Endodermal cell (in vitro differentiated cells): ENCODE data around the gene ITFG2. TPM values are rescaled to one million over a fixed set of nuclear protein-coding genes. Genes with fewer than 3 reads are reported as not detected.

Experiments used
- DNase-seq: peaks from one replicate; pipeline ENCODE4 v3.0.0-alpha.2; 2017
- H3K27ac ChIP-seq: 2 replicates; pipeline ENCODE4 v1.5.1; 2013; ENCODE audit warnings: mild to moderate bottlenecking, low read depth, low read length, moderate library complexity
- H3K27me3 ChIP-seq: 2 replicates; pipeline ENCODE4 v1.6.1; 2013; ENCODE audit warnings: mild to moderate bottlenecking, low read length, moderate library complexity; ENCODE audit not compliant: insufficient read depth, control insufficient read depth, poor library complexity, severe bottlenecking
- H3K36me3 ChIP-seq: 2 replicates; pipeline ENCODE4 v1.7.0; 2013; ENCODE audit warnings: mild to moderate bottlenecking, low read length, moderate library complexity; ENCODE audit not compliant: control insufficient read depth, insufficient read depth
- H3K4me1 ChIP-seq: one replicate; pipeline ENCODE4 v1.7.0; 2013; ENCODE audit warnings: low read length; ENCODE audit not compliant: control insufficient read depth, insufficient read depth
- H3K4me3 ChIP-seq: 2 replicates; pipeline ENCODE4 v1.5.1; 2013; ENCODE audit warnings: mild to moderate bottlenecking, low read length, moderate library complexity
- H3K9ac ChIP-seq: 2 replicates; pipeline ENCODE4 v1.6.1; 2013; ENCODE audit warnings: mild to moderate bottlenecking, low read length, moderate library complexity; ENCODE audit not compliant: poor library complexity, severe bottlenecking; ENCODE audit errors: extremely low read depth
- H3K9me3 ChIP-seq: 2 replicates; pipeline ENCODE4 v1.6.1; 2013; ENCODE audit warnings: mild to moderate bottlenecking, low read length, moderate library complexity; ENCODE audit not compliant: control insufficient read depth
- H3K27ac Mint-ChIP-seq: 2 replicates; pipeline ENCODE4 v1.8.0; 2020; ENCODE audit warnings: mixed read lengths
- H3K27me3 Mint-ChIP-seq: 2 replicates; pipeline ENCODE4 v1.8.0; 2021; ENCODE audit warnings: mild to moderate bottlenecking, mixed read lengths; ENCODE audit not compliant: insufficient read depth
- H3K36me3 Mint-ChIP-seq: 2 replicates; pipeline ENCODE4 v1.8.0; 2020; ENCODE audit warnings: low read depth, mixed read lengths
- H3K4me1 Mint-ChIP-seq: 2 replicates; pipeline ENCODE4 v1.8.0; 2020; ENCODE audit warnings: mixed read lengths
- H3K4me3 Mint-ChIP-seq: 2 replicates; pipeline ENCODE4 v1.8.0; 2020; ENCODE audit warnings: mild to moderate bottlenecking, moderate library complexity, mixed read lengths
- H3K9me3 Mint-ChIP-seq: 2 replicates; pipeline ENCODE4 v1.8.0; 2020; ENCODE audit warnings: mild to moderate bottlenecking, mixed read lengths
- CTCF ChIP-seq: fragments of 200-600 bp; sonication (generic); conservative IDR thresholded peaks from 2 replicates; pipeline ENCODE4 v1.5.0; 2021; ENCODE audit warnings: antibody characterized with exemption, mild to moderate bottlenecking
- WGBS, 2 experiments: methylation state at CpG; one replicate each; pipeline versions ENCODE4 v1.1.5 to v1.1.7; 2013; ENCODE audit warnings: missing lambda C conversion rate in 2 of 2, mixed read lengths in 1 of 2; ENCODE audit not compliant: insufficient coverage in 1 of 2, insufficient read length in 1 of 2; 5-methylcytosine and 5-hydroxymethylcytosine counted together
- total RNA-seq, 2 donors: library from RNA; stranded (reverse); fragmentation: NEBNext Ultra II Directional in 1 of 2; extraction: Animal tissue kit (Norgen Biotek cat#: 25700) in 1 of 2; gene quantifications; 2 replicates in 1 of 2; 3 replicates in 1 of 2; pipeline ENCODE4 v1.2.1, GENCODE V29; 2021

Gene ITFG2
- total RNA-seq, 2 donors from 2014 or later: 22.5 to 59.5 TPM

GRCh38 chr12:2853626-2854025, 41.2 kb downstream of the ITFG2 start:
- WGBS, 2 experiments: 15 to 19% methylated on average over 7 to 10 of the region's 11 CpGs
- H3K27me3 ChIP-seq: no peaks in the 10 kb centered on the region
- H3K27me3 Mint-ChIP-seq: peaks cover 10% of the 10 kb centered on the region
- no peak overlapping the region for H3K4me3 ChIP-seq
- DNase-seq: peak; percentile 99
- H3K27ac Mint-ChIP-seq: peak overlapping the region; percentile 41
- H3K36me3 Mint-ChIP-seq: peaks cover 10% of the 10 kb centered on the region
- TF ChIP-seq CTCF: peak; percentile 100
- H3K4me1 Mint-ChIP-seq: peaks cover 8% of the 10 kb centered on the region
- H3K4me1 ChIP-seq: no peaks in the 10 kb centered on the region
- no peaks in the 10 kb centered on the region for H3K9me3 Mint-ChIP-seq
- peaks cover 10% of the 10 kb centered on the region for H3K36me3 ChIP-seq
- H3K9ac ChIP-seq: no peak overlapping the region
- H3K9me3 ChIP-seq: no peaks in the 10 kb centered on the region
- H3K27ac ChIP-seq: no peak overlapping the region
- no peak overlapping the region for H3K4me3 Mint-ChIP-seq

GRCh38 chr12:2854669-2855453, 42.4 kb downstream of the ITFG2 start:
- H3K27me3 ChIP-seq: no peaks in the 10 kb centered on the region
- DNase-seq: no peak
- 87 to 92% methylated on average over 13 to 25 of the region's 25 CpGs for WGBS, 2 experiments
- Mint-ChIP-seq H3K27me3 (peaks cover 10% of the 10 kb centered on the region), H3K9me3 (no peaks in the 10 kb centered on the region), H3K4me3 (no peak overlapping the region), H3K36me3 (peaks cover 21% of the 10 kb centered on the region), H3K4me1 (peaks cover 7% of the 10 kb centered on the region), H3K27ac (peak overlapping the region; percentile 16)
- H3K4me1 ChIP-seq: no peaks in the 10 kb centered on the region
- H3K9me3 ChIP-seq: no peaks in the 10 kb centered on the region
- H3K4me3 ChIP-seq: no peak overlapping the region
- no peak for TF ChIP-seq CTCF
- no peak overlapping the region for H3K27ac ChIP-seq
- peaks cover 22% of the 10 kb centered on the region for H3K36me3 ChIP-seq
- no peak overlapping the region for H3K9ac ChIP-seq

GRCh38 chr12:2855546-2855945, 43.1 kb downstream of the ITFG2 start:
- TF ChIP-seq CTCF: no peak
- Histone ChIP-seq H3K9ac (no peak overlapping the region), H3K4me1 (no peaks in the 10 kb centered on the region), H3K4me3 (no peak overlapping the region), H3K9me3 (no peaks in the 10 kb centered on the region), H3K36me3 (peaks cover 28% of the 10 kb centered on the region), H3K27ac (no peak overlapping the region), H3K27me3 (no peaks in the 10 kb centered on the region)
- 95% methylated on average over 4 to 7 of the region's 7 CpGs for WGBS, 2 experiments
- Mint-ChIP-seq H3K27ac (no peak overlapping the region), H3K27me3 (peaks cover 10% of the 10 kb centered on the region), H3K9me3 (no peaks in the 10 kb centered on the region), H3K4me3 (no peak overlapping the region), H3K36me3 (peaks cover 27% of the 10 kb centered on the region), H3K4me1 (peaks cover 6% of the 10 kb centered on the region)
- no peak for DNase-seq
